Lower lobe of right lung (tissue), 2 donors: ENCODE measurements around the gene SLC41A3. TPM values are rescaled to one million over a fixed set of nuclear protein-coding genes. Genes with fewer than 3 reads are reported as not detected.

ENCODE experiments used
- ATAC-seq, 2 donors: fragments of 200-7000 bp; cut with Tn5 transposase; one replicate each; pipeline ENCODE4 v1.9.1; 2020 to 2022; ENCODE audit warnings: mild to moderate bottlenecking in 2 of 2, moderate library complexity in 2 of 2
- DNase-seq: peaks from one replicate; pipeline ENCODE4 v3.0.0-alpha.2; 2020
- H3K27ac ChIP-seq: fragments of 200-600 bp; one replicate; pipeline ENCODE4 v1.8.0; 2022
- H3K27me3 ChIP-seq: fragments of 200-600 bp; one replicate; pipeline ENCODE4 v1.8.0; 2022; ENCODE audit warnings: low read depth
- H3K36me3 ChIP-seq: fragments of 200-600 bp; one replicate; pipeline ENCODE4 v1.8.0; 2022; ENCODE audit warnings: mild to moderate bottlenecking
- H3K4me1 ChIP-seq: fragments of 200-600 bp; one replicate; pipeline ENCODE4 v1.8.0; 2022
- H3K4me3 ChIP-seq: fragments of 200-600 bp; one replicate; pipeline ENCODE4 v1.8.0; 2022; ENCODE audit warnings: mild to moderate bottlenecking
- H3K9me3 ChIP-seq: fragments of 200-600 bp; one replicate; pipeline ENCODE4 v1.8.0; 2022
- CTCF ChIP-seq: fragments of 200-600 bp; IDR thresholded peaks from one replicate; pipeline ENCODE4 v1.8.0; 2022; ENCODE audit warnings: antibody characterized with exemption, mild to moderate bottlenecking
- intact Hi-C: fragments of 100-400 bp; cut with DNase I; formaldehyde crosslinking; loops from one replicate; pipeline ENCODE4 v1.11.0; 2022
- total RNA-seq: library from RNA; stranded (reverse); fragmentation: NEBNext Ultra II Directional; extraction: Animal tissue kit (Norgen Biotek cat#: 25700); gene quantifications from one replicate; pipeline ENCODE4 v1.2.1, GENCODE V29; 2021
- donor health status: DM: no; HTN: yes; CAD: no; lungs with severe emphysema.

The SLC41A3 gene
- total RNA-seq, 1 donor from 2014 or later, result 36.2 TPM

- DNase-seq (no peak), ATAC-seq (no peak)
- TF ChIP-seq CTCF, result no peak
- H3K9me3 ChIP-seq, result no peaks in the 10 kb centered on the region
- no peak overlapping the region for H3K4me3 ChIP-seq
- H3K4me1 ChIP-seq, result no peaks in the 10 kb centered on the region
- intact Hi-C loops, result no loop called here
- no peak overlapping the region for H3K27ac ChIP-seq
- H3K36me3 ChIP-seq, result no peaks in the 10 kb centered on the region
- no peaks in the 10 kb centered on the region for H3K27me3 ChIP-seq
Observed at GRCh38 chr3:126111126-126111551, 27.2 kb upstream of the SLC41A3 start.

- DNase-seq, result no peak
- intact Hi-C loops, result no loop called here
- no peak for TF ChIP-seq CTCF
Observed at GRCh38 chr3:126110431-126111125, 26.7 kb upstream of the SLC41A3 start.

GRCh38 chr3:126109880-126110235 is 25.9 kb upstream of the SLC41A3 start:
- H3K27me3 ChIP-seq, result no peaks in the 10 kb centered on the region
- TF ChIP-seq CTCF, result no peak
- ATAC-seq (no peak), DNase-seq (no peak)
- no peak overlapping the region for H3K4me3 ChIP-seq
- intact Hi-C loops, result no loop called here
- H3K36me3 ChIP-seq, result no peaks in the 10 kb centered on the region
- H3K9me3 ChIP-seq, result no peaks in the 10 kb centered on the region
- H3K4me1 ChIP-seq, result no peaks in the 10 kb centered on the region
- no peak overlapping the region for H3K27ac ChIP-seq

More at GRCh38 chr3:126110431-126111125, 26.7 kb upstream of the SLC41A3 start:
- no peaks in the 10 kb centered on the region for H3K9me3 ChIP-seq
- H3K27ac ChIP-seq, result no peak overlapping the region
- no peaks in the 10 kb centered on the region for H3K36me3 ChIP-seq
- no peak overlapping the region for H3K4me3 ChIP-seq
- no peaks in the 10 kb centered on the region for H3K4me1 ChIP-seq
- no peaks in the 10 kb centered on the region for H3K27me3 ChIP-seq
- ATAC-seq, result no peak

GRCh38 chr3:126109146-126109879 is 25.4 kb upstream of the SLC41A3 start:
- intact Hi-C loops, result no loop called here
- H3K27me3 ChIP-seq, result no peaks in the 10 kb centered on the region
- ATAC-seq, result no peak
- H3K4me3 ChIP-seq, result no peak overlapping the region
- no peaks in the 10 kb centered on the region for H3K9me3 ChIP-seq
- DNase-seq, result no peak
- no peak for TF ChIP-seq CTCF
- H3K27ac ChIP-seq, result no peak overlapping the region
- no peaks in the 10 kb centered on the region for H3K4me1 ChIP-seq
- no peaks in the 10 kb centered on the region for H3K36me3 ChIP-seq

- Histone ChIP-seq H3K27ac (no peak overlapping the region), H3K36me3 (no peaks in the 10 kb centered on the region), H3K27me3 (no peaks in the 10 kb centered on the region), H3K9me3 (no peaks in the 10 kb centered on the region), H3K4me1 (no peaks in the 10 kb centered on the region), H3K4me3 (no peak overlapping the region)
- TF ChIP-seq CTCF, result no peak
- intact Hi-C loops, result no loop called here
- ATAC-seq (no peak), DNase-seq (no peak)
Observed at GRCh38 chr3:126108676-126109050, 24.7 kb upstream of the SLC41A3 start.
